ENCODE measurements around the gene ZBTB7A.

The ZBTB7A gene

DNA sequence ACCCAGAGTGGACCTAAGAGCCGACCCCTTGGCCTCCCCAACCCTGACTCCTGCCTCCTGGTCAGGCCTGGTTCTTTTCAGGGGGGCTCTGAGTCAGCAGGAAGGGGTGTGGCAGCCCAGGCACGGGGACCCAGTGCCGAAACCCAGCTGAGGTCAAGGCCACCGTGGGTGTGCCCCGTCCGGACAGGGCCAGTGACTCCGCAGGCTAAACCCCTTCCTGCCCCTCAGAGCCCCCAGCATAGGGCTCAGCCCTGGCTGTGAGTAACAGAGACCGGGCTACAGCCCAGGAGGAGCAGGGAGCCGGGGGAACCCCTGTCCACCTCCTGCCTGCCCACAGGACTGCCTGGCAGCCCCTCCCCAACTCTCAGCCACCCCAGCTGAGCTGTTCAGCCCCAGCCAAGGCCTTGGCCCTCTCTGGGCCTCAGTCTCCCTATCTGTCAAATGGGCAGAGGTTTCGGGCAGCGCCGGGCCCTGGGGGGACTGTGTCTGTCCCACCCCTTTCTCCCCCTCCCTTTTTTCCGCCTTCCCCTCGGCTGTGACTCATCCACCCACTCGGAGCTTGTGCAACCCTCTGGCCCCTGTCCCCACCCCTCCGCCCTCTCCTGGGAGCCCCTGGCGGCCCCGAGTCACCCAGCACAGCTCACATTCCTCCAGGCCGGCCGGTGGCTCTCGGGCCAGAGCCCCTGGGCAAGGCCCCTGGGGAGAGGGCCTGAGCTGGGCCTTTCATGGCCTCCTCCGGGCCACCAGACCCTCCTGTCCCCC lies 8.6 kb downstream of the ZBTB7A start:
- FAIRE-seq (no peak), DNase-seq (ENCODE audit: insufficient read length, low spot score) (peak; percentile 81)

DNA sequence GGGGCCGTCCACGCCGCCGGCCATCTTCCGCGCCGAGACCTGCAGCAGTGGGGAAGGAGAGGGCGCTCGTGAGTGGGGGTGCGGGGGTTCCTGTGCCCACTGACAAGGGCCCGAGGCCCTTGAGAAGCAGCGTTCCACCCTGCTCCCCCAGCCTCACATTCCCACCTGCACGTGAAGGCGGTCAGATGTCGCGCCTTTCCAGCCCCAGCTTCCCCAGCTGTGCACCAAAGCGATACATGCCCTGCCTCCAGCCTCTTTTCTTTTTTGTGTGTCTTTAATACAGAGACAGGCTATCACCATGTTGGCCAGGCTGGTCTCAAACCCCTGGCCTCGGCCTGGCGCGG lies 11.5 kb downstream of the ZBTB7A start:
- FAIRE-seq (no peak), DNase-seq (ENCODE audit: insufficient read length, low spot score) (no peak)

DNA sequence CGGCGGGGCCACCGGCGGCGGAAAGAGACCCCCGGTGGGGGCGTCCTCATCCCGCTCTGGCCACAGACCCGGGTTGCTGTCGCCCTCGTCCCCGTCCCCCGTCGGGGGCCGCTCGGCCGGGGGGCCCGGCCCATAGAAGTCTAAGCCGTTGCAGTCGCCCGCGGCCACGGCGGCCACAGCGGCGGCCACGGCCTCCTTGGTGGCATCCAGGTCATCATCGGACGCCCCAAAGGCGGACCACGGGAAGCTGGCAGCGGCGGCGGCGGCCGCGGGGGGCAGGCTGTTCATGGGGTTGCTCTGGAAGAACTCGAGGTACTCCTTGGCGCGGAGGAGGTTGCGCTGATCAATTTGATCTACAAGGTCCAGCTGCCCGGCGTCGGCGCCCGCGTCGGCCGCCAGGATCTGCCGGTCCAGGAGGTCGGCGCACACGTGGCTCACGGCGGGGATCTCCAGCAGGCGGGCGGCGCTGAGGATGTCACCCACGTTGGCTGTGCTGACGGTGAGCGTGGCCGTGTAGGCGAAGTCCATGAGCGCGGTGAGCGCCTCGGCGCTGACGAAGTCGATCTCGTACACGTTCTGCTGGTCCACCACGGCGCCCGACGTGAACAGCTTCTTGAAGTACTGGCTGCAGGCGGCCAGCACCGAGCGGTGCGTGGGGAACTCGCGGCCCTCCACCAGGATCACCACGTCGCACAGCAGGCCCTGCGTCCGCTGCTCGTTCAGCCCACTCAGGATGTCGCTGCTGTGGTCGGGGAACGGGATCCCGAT lies 12.1 kb downstream of the ZBTB7A start:
- DNase-seq (ENCODE audit: insufficient read length, low spot score) (no peak), FAIRE-seq (no peak)

DNA sequence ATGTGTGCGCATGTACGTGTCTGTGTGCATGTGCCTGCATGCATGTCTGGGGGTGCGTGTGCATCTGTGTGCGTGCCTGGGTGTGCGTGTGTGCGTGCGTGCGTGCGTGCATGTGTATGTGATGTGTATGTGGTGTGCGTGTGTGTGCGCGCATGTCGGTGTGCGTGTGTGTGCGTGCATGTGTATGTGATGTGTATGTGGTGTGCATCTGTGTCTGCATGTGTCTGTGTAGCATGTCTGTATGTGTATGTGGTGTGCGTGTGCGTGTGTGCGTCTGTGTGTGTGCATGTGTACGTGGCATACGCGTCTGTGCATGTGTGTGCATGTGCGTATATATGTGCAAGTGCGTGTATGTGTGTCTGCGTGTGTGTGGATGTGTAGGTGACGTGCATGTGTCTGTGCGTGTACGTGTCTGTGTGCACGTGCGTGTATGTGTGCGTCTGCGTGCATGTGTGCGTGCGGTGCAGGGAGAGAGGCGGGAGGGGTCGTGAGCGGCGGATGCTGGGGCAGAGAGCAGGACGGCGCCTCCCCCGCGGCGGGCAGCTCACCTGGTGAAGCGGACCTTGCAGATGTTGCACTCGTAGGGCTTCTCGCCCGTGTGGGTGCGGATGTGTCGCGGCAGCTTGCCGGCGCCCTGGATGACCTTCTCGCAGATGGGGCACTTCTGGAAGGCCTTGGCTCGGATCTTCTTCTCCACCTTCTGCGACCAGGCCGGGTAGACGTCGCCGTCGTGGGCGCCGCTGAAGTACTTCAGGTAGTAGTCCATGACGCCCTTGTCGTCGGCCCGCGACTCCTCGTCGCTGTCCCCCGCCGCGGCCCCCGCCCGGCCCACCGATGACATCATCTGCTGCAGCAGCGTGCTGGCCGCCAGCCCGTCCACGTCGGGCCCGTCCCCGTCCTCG lies 13.0 kb downstream of the ZBTB7A start:
- DNase-seq (ENCODE audit: insufficient read length, low spot score) (no peak), FAIRE-seq (peak; percentile 97)

DNA sequence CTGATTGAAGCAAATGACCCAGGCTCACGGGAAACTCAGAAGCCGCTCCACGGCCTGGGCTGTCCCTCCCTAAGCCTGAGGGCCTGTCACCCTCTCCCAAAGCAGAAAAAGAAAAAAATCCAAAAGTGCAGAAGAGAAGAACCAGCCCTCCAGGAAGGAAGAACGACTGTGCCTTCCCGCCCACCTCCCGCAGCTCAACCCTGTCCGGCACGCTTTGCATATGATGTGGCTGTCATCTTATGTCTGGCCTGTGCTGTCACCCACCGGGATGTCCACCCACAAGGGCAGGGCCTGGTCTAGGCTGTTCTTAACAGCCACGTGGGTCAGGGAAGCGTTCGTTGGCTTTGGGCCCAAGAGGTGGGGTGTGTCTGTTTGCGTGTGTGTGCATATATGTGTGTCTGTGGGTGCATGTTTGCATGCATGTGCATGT lies 13.7 kb downstream of the ZBTB7A start:
- FAIRE-seq = no peak
- no peak for DNase-seq (ENCODE audit: insufficient read length, low spot score)

DNA sequence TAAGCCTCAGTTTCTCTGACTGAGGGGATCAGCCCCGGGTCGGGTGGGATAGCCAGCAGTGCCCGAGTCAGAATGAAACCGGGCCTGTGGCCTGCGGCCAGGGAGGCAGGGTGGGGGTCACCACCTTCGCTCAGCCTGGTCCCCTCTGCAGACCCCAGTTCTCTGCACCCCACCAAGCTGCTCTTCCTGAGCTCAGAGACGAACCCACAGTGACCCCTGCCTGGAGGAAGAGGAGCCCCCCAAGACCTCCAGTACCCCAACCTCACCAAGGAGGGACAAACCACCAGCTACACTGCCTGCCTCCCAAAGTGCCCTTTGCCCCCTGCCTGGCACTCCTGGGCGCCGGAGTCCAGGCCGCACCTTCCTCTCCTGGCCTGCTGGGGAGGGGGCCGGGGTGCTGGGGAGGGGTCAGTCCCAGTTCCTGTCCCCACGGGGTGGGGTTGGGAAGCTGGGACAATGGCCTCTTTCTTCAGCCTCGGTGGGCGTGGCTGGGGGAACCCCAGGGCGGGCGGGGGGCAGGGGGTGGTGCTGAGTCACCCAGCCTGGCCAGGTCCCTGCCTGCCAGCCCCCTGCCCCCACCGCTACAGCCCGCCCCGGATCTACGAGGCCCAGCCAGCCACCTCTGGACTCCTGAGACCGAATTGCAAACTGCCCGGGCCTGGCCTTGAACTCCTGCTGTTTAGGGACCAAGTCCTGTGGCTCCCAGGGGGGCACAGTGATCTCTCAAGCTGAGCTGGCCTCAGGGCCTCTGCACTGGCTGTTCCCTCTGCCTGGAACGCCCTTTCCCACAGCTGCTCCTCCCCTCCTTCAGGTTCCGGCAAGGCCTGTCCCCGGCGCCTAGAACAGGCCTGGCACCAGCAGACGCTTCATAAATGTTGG lies 14.3 kb downstream of the ZBTB7A start:
- DNase-seq (ENCODE audit: insufficient read length, low spot score) (no peak), FAIRE-seq (no peak)

DNA sequence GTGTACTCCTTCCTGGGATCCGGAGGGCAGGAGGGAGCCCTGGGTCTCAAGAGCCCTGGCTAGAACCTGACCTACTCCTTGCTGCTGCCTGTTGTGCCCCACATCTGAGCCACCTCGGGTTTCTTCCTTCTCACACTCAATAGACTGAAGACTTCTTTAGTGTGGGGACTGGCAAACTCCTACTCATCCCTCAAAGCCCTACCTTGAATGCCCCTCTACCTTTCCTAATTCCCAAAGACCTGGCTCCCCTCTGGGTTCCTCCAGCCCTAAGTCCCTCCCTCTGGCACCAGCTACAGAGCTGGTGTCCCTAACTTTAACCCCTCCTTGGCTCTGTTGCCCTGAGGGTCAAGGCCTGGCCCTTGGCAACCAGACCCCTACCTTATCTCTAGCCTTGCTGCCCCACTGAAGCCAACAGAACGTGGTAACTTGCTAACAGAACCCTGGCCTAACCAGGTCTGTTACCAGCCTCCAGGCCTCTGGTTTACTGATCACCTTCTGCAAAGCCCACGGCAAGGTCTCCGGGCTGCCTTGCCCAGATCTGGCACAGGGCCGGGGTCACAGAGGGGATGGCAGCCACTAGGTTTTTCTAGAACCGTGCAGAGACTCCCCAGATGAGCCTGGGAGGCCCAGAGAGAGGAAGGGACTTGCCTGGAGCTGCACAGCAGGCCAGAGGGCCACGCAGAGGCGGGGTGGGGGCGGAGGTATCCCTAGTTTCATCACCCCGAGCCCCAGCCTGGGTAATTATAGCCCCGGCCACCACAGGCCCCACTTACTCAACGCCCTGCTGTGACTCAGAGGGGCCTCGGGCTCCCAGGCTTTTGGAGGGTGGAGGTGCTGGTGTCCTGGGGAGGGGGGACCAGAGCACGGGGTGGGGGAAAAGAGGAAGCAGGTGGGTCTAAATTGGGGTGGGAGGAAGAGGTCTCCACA lies 15.3 kb downstream of the ZBTB7A start:
- no peak for FAIRE-seq
- no peak for DNase-seq (ENCODE audit: insufficient read length, low spot score)

DNA sequence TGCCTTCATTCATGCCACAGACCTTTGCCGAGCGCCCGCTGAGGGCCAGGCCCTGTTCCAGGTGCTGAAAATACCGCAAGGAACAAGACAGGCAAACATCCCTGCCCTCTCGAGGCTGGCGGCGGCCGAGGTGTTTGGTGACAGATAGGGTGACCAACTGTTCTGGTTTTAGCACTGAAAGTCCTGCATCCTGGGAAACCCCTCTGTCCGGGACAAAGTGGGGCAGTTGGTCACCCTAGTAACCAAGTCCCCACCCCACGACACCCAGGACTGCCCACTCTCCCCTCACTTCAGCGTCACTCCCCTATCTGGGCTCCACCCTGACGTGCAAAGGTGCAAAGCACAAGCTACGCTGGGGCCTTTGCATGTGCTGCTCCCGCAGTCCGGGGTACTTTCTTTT lies 17.3 kb downstream of the ZBTB7A start:
- FAIRE-seq (no peak), DNase-seq (ENCODE audit: insufficient read length, low spot score) (no peak)

DNA sequence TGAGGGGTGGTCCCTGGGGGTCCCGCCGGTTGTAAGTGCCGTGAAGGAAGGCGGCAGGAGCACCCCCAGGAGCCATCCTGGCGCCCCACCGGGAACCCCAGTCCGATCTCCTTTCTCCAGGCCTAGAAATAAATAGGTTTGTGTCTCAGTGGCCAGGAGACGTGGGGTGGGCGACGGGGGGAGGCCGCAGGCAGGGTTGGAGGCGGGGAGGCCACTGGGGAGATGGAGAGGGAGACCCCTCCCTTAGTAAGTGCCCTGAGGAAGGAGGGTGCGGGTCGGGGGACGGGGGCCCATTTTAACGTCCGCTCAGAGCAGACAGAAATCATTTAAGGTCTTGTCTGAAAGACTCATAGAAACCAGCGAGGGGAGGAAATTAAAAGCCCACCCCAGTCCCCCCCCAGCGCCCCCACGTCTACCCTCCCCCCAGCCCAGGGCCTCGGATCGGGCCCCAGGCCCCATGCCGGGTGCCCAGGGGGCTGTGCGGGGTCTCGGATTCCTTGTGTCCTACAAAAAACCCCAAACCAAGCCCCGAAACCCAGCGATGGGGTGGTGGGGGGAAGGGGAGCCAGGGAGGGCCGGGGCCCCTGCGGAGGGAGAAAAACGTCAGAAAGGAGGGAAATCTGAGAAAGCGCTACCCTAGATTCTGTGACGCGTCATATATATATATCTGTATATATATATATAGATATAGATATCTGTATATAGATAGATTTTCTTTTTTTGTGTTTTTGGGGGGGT lies 19.6 kb downstream of the ZBTB7A start:
- DNase-seq (ENCODE audit: insufficient read length, low spot score) (no peak), FAIRE-seq (no peak)

DNA sequence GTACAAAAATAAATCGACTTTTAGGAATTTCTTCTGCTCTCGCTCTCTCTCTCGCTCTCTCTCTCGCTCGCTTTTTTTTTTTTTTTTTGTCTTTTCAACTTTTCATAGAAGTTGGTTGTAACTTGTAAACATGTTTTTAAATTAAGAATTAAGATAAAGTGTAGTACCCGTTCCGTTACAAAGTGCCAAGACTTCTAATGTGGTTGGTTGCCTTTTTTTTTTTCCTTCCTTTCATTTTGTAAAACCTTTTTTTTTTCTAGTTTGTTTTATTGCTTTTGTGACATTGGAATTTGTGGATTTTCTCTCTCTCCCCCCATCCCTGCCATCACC lies 20.4 kb downstream of the ZBTB7A start:
- DNase-seq (ENCODE audit: insufficient read length, low spot score) (no peak), FAIRE-seq (no peak)

DNA sequence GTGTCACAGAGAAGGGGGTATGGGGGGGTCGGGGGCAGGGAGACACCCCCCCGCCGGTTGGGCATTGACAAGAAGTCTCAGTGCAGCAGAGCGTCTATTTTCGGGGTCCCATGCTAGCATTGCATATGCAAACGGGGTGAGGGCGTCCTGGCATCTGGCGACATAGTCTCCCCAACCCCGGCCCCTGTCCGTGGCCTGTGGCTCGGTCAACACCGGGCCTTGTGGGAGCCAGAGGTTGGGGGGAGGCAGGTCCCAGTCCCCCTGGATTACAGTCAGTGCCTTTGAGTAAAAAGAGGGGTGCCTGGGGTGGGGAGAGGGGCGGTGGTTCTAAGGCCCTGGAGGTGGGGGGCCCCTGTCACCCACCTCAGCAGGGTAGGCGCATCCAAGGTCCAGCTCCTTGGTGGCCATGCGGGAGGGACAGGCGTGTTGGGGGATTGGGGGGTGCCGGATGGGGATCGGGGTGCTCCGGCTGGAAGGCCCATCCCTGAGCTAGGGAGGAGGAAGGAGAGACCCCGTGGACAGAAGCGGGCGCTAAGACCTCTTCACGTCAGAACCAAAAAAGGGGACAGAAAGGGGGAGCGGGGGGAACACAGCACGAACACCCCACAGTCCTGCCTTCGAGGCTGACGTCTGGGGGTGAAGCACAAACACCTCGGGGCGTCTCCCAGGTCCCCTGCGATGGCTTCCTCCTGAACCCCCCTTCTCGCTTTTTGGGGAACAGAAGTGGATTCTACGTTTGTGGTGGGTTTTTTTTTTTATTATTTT lies 20.9 kb downstream of the ZBTB7A start:
- FAIRE-seq = no peak
- no peak for DNase-seq (ENCODE audit: insufficient read length, low spot score)

DNA sequence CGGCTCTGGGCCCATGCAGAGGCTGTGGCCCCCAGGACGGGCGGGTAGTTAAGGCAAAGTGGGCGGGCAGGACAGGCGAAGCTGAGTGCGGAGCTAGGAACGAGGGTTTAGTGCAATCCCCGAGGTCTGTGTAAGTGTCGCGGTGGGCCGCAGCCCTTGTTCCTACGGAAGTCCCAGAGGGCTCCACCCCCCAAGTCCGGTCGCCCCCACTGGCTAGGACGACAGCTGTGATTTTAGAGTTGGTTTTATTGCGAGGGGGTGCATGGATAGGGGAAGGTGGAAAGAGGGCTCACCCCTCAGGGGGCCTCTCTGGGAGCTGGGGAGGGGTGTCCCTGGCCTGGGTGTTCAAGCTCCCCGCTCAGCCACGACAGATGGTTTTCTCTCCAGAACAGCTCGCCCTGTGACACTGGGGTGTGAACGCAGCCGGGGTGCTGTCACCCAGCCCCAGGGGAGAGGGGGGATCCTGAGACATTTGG lies 21.7 kb downstream of the ZBTB7A start:
- FAIRE-seq = no peak
- no peak for DNase-seq (ENCODE audit: insufficient read length, low spot score)

DNA sequence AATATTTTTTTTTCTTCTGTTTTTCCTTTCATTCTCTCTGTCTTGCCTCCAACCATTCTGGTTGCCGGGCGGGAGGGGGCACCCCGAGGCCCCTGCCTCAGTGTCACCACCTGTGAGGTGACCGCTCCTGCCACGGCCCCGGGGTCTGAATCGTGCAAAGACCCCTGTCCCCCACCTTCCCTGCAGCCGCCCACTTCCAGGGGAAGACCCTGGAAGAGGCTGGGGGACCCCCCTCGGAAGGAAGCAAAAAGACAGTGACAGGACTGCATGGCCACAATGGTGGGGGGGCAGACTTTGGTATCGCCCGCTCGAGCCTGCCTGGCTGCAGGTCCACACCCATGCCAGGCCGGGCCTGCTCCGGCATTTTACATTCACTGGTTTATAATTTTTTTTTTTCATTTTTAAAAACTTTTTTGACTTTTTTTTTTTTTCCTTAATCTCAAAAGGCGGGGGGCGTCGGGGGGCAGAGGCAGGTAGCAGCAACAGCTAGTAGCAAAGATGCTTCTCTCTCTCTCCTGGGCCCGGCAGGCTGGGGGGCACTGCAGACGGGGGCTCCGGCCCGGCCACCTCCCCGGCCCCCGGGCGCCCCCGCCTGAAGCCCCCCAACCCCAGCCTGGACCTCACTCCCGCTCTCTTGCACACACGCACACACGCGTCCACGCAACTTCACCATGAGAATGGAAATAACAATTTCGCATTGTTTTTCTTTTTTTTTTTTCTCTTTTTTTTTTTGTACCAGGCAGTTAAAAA lies 22.6 kb downstream of the ZBTB7A start:
- no peak for DNase-seq (ENCODE audit: insufficient read length, low spot score)
- FAIRE-seq = no peak

DNA sequence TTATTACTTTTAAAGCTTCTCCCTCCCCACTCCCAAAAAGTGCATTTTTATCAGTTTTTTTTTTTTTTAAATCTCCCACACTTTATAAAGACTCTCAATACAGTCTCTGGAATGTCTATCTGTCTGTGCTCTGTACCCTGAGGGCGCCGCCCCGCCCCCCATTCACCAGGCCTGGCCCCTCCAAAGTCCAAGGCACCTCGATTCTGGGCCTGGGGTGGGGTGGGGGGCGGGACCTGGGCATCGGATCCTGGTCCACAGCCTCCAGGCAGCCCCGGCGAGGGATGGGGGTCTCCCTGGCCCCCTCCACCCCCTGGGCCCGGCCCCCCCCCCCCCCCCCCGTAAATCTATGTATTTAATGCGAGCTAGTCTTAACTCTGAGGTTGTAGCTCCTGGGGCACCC lies 23.3 kb downstream of the ZBTB7A start:
- DNase-seq (ENCODE audit: insufficient read length, low spot score) (no peak), FAIRE-seq (no peak)

DNA sequence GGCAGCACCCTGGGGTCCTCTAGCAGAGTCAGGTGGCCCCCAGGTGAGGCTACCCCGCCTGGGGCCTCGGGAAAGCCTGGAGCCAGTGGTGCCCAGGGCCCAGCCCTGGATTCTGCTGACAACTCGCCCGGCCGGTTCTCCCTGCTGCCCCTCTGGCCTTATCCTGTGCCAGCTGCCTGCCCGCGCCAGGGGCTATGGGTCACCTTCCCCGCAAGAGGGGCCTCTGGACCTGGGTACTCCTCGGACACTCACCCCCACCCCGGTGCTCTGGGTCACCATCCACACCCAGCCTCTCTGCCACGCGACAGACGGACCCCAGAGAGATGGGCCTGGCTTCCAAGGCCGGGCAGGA lies 24.0 kb downstream of the ZBTB7A start:
- DNase-seq (ENCODE audit: insufficient read length, low spot score) (no peak), FAIRE-seq (no peak)

DNA sequence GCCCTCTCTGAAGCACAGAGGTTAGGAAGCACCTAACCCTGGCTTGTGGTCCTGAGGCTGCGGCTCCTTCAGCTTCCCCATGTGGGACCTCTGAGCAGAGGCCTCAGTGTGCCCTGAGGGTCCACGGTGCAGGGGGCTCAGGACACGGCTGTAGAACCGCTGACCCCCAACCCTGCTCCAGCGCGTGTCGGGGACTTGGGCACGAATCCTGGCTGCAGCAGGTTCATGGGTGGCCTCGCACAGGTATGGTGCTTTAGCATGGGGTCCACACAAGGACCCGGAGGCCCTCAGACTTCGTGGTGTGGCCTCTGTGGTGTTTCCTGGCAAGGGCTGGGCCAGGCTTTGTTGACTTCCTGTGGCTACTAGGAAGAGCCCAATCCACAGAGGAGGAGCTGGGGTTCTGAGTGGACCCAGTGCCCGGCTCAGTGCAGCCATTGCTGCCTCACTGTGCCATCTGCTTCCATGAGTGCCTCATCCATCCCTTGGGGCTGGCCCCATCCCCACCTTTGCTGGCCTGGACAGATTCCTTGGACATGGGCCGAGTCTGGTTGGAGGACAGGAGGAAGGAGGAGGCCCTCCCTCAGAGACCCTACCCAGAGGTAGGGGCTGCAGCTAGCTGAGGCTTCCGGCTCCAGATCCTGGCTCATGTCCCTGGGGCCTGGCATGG lies 24.5 kb downstream of the ZBTB7A start:
- FAIRE-seq (no peak), DNase-seq (ENCODE audit: insufficient read length, low spot score) (no peak)
